Mucosa of gallbladder (tissue), 1 donor: ENCODE measurements around the gene DLG1. TPM values are rescaled to one million over a fixed set of nuclear protein-coding genes. Genes with fewer than 3 reads are reported as not detected.
A peak's percentile ranks its signal among the peaks of the same experiment; 100 is the strongest.
"Not testable (repeated sequence)": the region's sequence is repeated elsewhere in the genome, so short reads cannot be mapped to it uniquely, and the experiment has no call there.

Source experiments
- DNase-seq: peaks from one replicate; pipeline ENCODE4 v3.0.0-alpha.2; 2020; ENCODE audit warnings: low spot score
- total RNA-seq: library from RNA; stranded (reverse); gene quantifications from one replicate; pipeline ENCODE4 v1.2.1, GENCODE V29; 2021
- donor health status: DM: no; HTN: no; CAD: no.

Gene DLG1
- total RNA-seq, 1 donor from 2014 or later, result 90.0 TPM

- no peak for DNase-seq
Measured at GRCh38 chr3:197103766-197104165, 194.6 kb downstream of the DLG1 start.

GRCh38 chr3:197093871-197094270 is 204.5 kb downstream of the DLG1 start:
- DNase-seq, result no peak

- no peak for DNase-seq
Measured at GRCh38 chr3:197088370-197088769, 210.0 kb downstream of the DLG1 start.

- no peak for DNase-seq
Measured at GRCh38 chr3:197085137-197085536, 213.3 kb downstream of the DLG1 start.

- no peak for DNase-seq
Measured at GRCh38 chr3:197083486-197083885, 214.9 kb downstream of the DLG1 start.

GRCh38 chr3:197082871-197083270 is 215.5 kb downstream of the DLG1 start:
- DNase-seq, result no peak

- no peak for DNase-seq
Measured at GRCh38 chr3:197080344-197080743, 218.1 kb downstream of the DLG1 start.

GRCh38 chr3:197076415-197076814 is 222.0 kb downstream of the DLG1 start:
- DNase-seq, result no peak

GRCh38 chr3:197068077-197068476 is 230.3 kb downstream of the DLG1 start:
- DNase-seq, result no peak

GRCh38 chr3:197064771-197065170 is 233.6 kb downstream of the DLG1 start:
- no peak for DNase-seq

- no peak for DNase-seq
Measured at GRCh38 chr3:197062446-197062845, 236.0 kb downstream of the DLG1 start.

- DNase-seq, result not testable (repeated sequence)
Measured at GRCh38 chr3:197051637-197052036, 246.8 kb downstream of the DLG1 start.

GRCh38 chr3:197050511-197050910 is 247.9 kb downstream of the DLG1 start:
- no peak for DNase-seq

GRCh38 chr3:197042539-197042938 is 255.9 kb downstream of the DLG1 start:
- DNase-seq, result no peak

- DNase-seq, result no peak
Measured at GRCh38 chr3:197041875-197042488, 256.4 kb downstream of the DLG1 start.

GRCh38 chr3:197040658-197041057 is 257.8 kb downstream of the DLG1 start:
- no peak for DNase-seq

GRCh38 chr3:197038679-197039462 is 259.5 kb downstream of the DLG1 start:
- DNase-seq, result no peak

GRCh38 chr3:197035577-197035976 is 262.8 kb downstream of the DLG1 start:
- no peak for DNase-seq

- not testable (repeated sequence) for DNase-seq
Measured at GRCh38 chr3:197034778-197035177, 263.6 kb downstream of the DLG1 start.

GRCh38 chr3:197033764-197034163 is 264.6 kb downstream of the DLG1 start:
- DNase-seq, result not testable (repeated sequence)

GRCh38 chr3:197031315-197032285 is 266.8 kb downstream of the DLG1 start:
- DNase-seq, result peak; percentile 95
